22Rv1 (cell line): ENCODE data around the gene VSIR.

Experiments
- H3K27ac ChIP-seq: fragments of 450-650 bp; 2 replicates; pipeline ENCODE4 v1.5.1; 2017
- ZFX ChIP-seq: fragments of 450-650 bp; IDR thresholded peaks from 2 replicates; pipeline ENCODE4 v1.6.1; 2017; ENCODE audit warnings: antibody characterized with exemption, borderline replicate concordance
- TF ChIP-seq, protein P1 (sequence below): fragments of 450-650 bp; IDR thresholded peaks from 2 replicates; pipeline ENCODE4 v1.5.1; 2017; ENCODE audit warnings: mild to moderate bottlenecking

The VSIR gene

GRCh38 chr10:71805776-71806703 lies 32.7 kb upstream of the VSIR start:
- no peak for TF ChIP-seq ZFX
- TF ChIP-seq, protein P1, sequence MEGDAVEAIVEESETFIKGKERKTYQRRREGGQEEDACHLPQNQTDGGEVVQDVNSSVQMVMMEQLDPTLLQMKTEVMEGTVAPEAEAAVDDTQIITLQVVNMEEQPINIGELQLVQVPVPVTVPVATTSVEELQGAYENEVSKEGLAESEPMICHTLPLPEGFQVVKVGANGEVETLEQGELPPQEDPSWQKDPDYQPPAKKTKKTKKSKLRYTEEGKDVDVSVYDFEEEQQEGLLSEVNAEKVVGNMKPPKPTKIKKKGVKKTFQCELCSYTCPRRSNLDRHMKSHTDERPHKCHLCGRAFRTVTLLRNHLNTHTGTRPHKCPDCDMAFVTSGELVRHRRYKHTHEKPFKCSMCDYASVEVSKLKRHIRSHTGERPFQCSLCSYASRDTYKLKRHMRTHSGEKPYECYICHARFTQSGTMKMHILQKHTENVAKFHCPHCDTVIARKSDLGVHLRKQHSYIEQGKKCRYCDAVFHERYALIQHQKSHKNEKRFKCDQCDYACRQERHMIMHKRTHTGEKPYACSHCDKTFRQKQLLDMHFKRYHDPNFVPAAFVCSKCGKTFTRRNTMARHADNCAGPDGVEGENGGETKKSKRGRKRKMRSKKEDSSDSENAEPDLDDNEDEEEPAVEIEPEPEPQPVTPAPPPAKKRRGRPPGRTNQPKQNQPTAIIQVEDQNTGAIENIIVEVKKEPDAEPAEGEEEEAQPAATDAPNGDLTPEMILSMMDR: no peak
- no peak overlapping the region for H3K27ac ChIP-seq

GRCh38 chr10:71804077-71804476 lies 30.8 kb upstream of the VSIR start:
- no peak overlapping the region for H3K27ac ChIP-seq
- TF ChIP-seq, protein P1: no peak
- no peak for TF ChIP-seq ZFX

DNA sequence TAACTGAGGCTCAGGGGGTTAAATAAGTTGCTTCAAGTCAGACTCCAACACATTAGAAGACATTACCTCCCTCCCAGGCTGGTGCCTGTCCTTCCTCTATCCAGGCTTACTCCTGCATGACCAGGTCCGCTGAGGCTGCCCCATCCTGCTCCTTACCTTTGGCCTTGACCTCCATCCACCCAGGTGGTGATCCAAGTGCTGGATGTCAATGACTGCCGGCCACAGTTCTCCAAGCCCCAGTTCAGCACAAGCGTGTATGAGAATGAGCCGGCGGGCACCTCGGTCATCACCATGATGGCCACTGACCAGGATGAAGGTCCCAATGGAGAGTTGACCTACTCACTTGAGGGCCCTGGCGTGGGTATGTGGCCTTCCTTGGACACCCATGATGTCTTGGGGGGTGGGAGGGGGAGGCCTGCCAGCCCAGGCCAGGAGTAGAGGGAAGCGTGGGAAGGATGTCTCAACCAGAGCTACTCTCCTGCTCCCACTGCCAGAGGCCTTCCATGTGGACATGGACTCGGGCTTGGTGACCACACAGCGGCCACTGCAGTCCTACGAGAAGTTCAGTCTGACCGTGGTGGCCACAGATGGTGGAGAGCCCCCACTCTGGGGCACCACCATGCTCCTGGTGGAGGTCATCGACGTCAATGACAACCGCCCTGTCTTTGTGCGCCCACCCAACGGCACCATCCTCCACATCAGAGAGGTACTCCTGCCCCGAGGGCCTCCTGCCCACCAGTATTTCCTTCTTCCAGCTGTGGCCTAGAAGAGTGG lies 29.6 kb upstream of the VSIR start:
- TF ChIP-seq, protein P1: no peak
- TF ChIP-seq ZFX: no peak
- no peak overlapping the region for H3K27ac ChIP-seq

GRCh38 chr10:71802235-71802634 lies 28.9 kb upstream of the VSIR start:
- H3K27ac ChIP-seq: no peak overlapping the region
- TF ChIP-seq ZFX: no peak
- TF ChIP-seq, protein P1: no peak

DNA sequence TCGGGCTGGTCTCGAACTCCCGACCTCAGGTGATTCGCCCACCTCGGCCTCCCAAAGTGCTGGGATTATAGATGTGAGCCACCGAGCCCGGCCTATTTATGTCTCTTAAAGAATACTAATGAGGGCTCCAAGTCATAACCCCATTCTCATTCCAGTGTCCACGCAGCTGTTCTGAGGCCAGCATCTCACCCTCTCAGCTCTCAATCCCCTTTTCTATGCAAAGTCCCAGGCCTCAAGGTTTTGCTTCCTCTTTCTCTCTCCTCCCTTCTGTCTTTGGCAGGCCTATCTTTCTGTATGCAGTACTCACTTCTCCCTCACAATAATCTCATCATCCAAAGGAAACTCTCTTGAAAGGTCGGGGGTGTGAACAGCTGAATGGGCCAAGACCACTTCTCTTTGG lies 28.0 kb upstream of the VSIR start:
- TF ChIP-seq, protein P1: no peak
- TF ChIP-seq ZFX: no peak
- H3K27ac ChIP-seq: no peak overlapping the region

GRCh38 chr10:71799608-71800453 lies 26.5 kb upstream of the VSIR start:
- no peak for TF ChIP-seq ZFX
- TF ChIP-seq, protein P1: no peak
- no peak overlapping the region for H3K27ac ChIP-seq
